Measurements from ENCODE around the gene BDP1.
"Not testable (repeated sequence)": the region's sequence is repeated elsewhere in the genome, so short reads cannot be mapped to it uniquely, and the experiment has no call there.

The BDP1 gene, protein sequence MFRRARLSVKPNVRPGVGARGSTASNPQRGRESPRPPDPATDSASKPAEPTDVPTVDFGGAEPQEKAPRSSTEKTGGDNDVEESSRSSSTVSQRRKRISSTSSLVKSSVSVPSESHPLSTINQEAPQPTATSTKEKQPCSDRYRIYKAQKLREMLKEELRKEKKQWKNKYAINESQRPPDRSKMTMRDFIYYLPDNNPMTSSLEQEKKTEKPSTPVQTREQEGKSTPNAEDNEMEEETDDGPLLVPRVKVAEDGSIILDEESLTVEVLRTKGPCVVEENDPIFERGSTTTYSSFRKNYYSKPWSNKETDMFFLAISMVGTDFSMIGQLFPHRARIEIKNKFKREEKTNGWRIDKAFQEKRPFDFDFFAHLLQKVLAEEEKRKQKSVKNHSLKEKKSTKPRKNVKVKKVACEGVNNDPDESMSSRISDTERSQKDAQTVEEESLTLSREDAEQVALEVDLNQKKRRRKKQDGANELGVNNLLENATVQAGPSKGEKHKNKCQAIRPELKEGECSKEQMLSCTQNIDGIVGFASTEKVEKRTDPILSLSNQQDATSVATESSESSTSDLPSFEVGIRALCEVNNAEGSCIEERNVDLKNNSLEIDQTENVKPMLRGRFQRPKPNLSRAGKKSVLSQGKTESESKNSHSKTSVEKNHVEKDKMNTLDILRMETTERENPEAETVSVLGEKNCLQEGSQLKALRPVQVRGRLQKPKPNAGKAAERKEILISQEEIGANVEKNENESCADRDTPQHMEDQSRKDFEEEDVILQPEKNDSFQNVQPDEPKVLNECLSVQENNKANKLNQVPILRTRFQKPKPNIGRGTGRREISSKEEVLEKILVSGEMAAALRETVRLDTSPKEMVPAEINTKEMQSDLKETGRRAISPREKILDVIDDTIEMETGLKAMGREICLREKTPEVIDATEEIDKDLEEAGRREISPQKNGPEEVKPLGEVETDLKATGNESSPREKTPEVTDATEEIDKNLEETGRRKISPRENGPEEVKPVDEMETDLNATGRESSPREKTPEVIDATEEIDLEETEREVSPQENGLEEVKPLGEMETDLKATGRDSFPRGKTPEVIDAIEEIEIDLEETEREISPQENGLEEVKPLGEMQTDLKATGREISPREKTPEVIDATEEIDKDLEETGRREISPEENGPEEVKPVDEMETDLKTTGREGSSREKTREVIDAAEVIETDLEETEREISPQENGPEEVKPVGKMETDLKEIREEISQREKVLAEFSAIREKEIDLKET (N-terminal part only)

DNA sequence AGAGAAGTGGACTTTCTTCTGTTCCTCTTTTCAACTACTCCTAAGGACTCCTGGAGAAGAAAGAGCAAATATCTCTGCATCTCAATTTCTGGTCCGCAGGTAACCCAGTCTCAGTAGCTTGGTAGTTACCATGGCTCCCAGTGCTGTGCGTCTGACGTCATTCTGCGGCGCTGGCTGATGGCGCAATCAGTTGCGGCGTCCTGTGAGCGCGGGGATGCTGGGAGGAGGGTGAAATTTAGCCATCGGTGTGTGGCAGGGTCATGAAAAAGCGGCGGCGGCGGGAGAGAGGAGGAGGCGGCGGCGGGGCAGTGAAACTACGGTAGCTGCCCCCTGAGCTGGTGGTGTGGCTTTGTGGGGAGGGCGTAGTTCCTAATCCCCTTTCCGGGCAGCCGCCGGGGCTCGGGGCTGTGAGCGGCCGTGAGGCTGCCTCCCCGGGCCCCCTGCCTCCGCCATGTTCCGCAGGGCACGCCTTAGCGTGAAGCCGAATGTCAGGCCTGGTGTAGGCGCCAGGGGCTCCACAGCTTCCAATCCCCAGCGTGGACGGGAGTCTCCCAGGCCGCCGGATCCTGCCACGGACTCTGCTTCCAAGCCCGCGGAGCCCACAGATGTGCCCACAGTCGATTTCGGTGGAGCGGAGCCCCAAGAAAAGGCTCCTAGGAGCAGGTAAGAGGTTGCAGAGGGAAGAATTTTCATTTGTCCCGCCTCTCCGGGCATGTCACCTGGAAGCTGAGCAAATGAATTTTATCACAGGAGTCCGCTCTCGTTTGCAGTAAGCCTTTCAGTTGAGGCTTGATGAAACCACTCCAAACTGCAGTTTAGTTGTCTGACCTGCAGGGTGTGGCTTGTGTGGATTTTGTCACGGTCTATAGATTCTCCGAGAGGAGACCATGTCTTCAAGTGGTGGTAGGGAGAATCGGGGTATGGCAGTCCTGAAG lies at the start of gene BDP1:
TSS of gene BDP1 (plus strand) at position 225 of the 935 bp plus-strand sequence. CDS start at position 452, 227 bp downstream.
- in situ Hi-C loops (cut with MboI; ENCODE audit: low sequenced_read_pairs): no loop called here

DNA sequence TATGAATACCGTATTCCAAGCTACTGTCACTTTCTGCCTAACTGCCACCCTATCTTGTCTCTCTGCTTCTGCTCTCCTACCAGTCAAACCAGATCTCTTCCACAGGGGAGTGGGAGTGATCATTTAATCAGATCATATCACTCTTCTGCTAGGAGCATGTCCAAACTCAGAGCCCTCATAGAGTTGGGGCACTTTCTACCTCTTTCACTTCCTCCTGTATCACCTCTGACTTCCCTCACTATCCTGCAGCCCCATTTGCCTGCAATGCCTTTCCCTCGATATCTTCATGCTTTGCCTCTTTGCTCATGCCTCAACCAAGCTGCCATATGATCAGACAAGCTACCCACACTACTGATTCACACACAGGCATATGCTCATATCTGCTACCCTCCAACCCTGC lies 45.4 kb upstream of the BDP1 start:
- in situ Hi-C loops (cut with MboI; ENCODE audit: low sequenced_read_pairs): not testable (repeated sequence)

DNA sequence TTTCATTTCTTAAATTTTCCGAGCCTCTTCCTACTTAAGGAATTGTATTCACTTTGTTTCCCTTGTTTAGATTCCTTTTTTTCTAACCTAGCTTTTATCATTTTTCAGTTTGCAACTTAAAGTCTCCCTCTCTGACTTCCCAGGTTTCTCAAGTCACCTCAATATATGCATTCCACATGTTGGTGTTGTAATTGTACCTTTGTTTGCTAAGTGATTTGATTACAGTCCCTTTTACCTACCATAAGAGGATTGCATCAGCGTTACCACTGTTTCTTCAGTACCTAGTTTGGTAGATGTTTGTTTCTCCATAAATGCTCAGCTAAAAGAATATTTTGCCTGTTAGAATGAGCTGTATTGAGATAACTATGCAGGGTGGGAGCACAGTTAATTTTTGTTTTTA lies 39.8 kb upstream of the BDP1 start:
- in situ Hi-C loops (cut with MboI; ENCODE audit: low sequenced_read_pairs): not testable (repeated sequence)

DNA sequence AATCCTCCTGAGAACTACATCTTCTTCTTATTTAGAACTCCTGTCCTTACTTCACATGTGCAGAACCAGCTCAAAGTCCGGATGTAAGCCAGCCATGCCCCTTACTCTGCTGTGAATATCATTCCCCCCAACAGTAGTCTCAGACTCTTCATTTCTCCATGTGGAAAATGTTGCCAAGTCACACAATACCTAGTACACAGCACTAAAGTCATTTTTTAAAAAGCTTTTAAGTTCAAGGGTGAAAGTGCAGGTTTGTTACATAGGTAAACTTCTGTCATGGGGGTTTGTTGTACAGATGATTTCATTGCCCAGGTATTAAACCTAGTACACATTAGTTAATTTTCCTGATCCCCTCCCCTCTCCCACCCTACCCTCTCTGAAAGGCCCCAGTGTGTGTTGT lies 37.4 kb upstream of the BDP1 start:
- in situ Hi-C loops (cut with MboI; ENCODE audit: low sequenced_read_pairs): not testable (repeated sequence)

DNA sequence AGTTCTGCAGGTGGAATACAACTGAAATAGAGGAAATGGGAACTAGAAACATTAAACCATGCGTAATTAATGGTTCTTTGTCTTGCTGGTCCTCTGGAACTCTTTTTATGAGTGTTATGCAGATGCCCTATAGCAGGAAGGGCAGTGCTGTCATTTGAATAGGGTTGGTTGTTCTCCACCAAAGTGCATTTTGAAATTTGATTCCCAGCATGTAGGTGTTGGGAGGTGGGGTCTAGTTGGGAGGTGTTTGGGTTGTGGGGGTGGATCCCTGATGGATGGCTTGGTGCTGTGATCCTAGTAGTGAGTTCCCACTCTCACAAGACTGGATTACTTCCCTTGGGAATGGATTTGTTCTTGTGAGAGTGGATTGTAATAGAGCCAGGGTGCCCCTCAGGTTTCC lies 34.2 kb upstream of the BDP1 start:
- in situ Hi-C loops (cut with MboI; ENCODE audit: low sequenced_read_pairs): not testable (repeated sequence)

GRCh38 chr5:71423896-71424295 lies 31.6 kb upstream of the BDP1 start:
- in situ Hi-C loops (cut with MboI; ENCODE audit: low sequenced_read_pairs): not testable (repeated sequence)

GRCh38 chr5:71426686-71427474 lies 28.6 kb upstream of the BDP1 start:
- in situ Hi-C loops (cut with MboI; ENCODE audit: low sequenced_read_pairs): not testable (repeated sequence)

- in situ Hi-C loops (cut with MboI; ENCODE audit: low sequenced_read_pairs): not testable (repeated sequence)
Measured at GRCh38 chr5:71432410-71432809, 23.0 kb upstream of the BDP1 start.

GRCh38 chr5:71434825-71435224 lies 20.6 kb upstream of the BDP1 start:
- in situ Hi-C loops (cut with MboI; ENCODE audit: low sequenced_read_pairs): not testable (repeated sequence)

DNA sequence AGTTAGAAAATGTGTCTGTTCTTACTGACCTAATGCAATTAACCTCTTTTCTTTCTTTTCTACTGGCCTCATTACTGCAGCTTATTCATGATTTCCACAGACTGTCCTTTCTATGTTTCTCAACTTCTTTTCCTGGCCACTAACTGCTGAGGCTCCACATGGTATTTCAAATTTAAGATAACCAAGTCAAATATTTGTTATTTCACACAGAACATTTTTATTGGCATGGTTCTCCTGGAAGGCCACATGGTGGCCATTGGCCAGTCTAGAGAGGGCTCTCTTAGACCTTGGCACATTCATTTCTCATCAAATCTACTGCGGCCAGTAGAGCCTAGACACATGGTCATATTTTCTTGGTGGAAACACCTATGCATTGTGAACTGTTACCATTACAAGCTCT lies 13.9 kb upstream of the BDP1 start:
- in situ Hi-C loops (cut with MboI; ENCODE audit: low sequenced_read_pairs): not testable (repeated sequence)

- in situ Hi-C loops (cut with MboI; ENCODE audit: low sequenced_read_pairs): not testable (repeated sequence)
Measured at GRCh38 chr5:71443891-71444290, 11.6 kb upstream of the BDP1 start.

DNA sequence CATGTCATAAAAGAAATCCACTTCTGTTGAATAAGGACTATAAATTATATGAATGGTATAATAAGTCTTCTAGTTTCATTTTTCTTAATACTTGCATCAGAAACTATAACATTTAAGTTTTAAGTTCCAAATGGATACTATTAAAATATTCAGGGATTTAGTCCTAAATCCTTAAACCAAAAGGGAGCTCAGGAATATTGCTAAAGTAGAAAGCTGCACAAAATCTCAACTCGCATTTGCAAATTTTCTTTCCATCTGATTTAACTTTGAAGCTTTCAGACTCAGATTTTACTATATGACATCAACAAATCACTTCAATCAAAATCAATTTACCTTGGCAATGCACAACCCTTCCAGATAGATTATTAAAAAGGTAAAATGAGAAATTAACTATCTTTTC lies 10.4 kb upstream of the BDP1 start:
- in situ Hi-C loops (cut with MboI; ENCODE audit: low sequenced_read_pairs): not testable (repeated sequence)

DNA sequence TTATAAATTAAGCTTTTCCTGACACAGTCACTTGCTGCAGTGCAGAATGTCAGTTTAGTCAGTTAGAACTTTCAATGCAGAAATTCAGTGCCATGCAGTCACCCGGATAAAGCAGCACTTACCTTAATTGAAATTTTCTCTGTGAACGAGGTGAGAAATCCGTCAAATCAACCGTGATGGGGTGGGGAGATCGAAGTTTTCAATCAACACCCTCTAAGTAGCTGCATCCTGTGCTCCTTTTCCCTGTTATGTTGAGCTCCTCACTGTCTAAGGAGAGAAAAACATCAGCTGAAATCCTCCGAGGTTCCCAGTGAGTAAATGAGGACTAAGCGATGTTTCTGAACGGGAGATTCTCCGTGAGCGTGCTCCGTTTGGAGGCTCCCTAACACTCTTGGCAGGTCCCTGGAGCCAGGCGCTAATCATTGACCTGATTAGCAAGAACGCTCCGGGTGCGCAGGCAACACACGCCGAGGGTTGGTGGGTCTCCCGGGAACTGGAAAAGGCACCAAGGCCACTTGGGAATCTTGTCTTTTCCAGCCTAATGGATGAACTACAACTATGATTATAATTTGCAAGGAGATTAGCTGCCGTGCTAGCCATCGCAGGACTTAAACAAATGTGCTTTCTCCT lies 9.8 kb upstream of the BDP1 start:
- in situ Hi-C loops (cut with MboI; ENCODE audit: low sequenced_read_pairs): not testable (repeated sequence)

GRCh38 chr5:71446540-71447216 lies 8.8 kb upstream of the BDP1 start:
- in situ Hi-C loops (cut with MboI; ENCODE audit: low sequenced_read_pairs): not testable (repeated sequence)

- in situ Hi-C loops (cut with MboI; ENCODE audit: low sequenced_read_pairs): not testable (repeated sequence)
Measured at GRCh38 chr5:71447218-71447808, 8.1 kb upstream of the BDP1 start.

DNA sequence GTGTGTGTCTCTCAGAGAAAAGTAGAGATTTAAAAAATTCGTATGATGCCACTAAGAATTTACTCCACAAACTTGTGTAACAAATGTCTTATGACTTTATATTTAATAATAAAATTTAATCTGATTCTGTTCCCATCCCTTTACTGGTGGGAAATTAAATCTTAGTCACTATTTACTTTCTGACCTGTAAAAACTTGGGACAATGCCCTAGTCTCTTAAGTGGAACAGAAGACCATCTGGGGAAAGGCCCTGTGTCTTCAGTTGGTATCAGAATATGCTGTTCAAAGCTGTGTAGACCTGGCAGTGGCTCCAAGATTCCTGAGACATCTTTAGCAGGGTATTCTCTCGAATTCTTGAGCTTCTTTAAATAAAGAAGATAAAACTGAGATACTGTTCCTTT lies 2.6 kb upstream of the BDP1 start:
- in situ Hi-C loops (cut with MboI; ENCODE audit: low sequenced_read_pairs): no loop called here

DNA sequence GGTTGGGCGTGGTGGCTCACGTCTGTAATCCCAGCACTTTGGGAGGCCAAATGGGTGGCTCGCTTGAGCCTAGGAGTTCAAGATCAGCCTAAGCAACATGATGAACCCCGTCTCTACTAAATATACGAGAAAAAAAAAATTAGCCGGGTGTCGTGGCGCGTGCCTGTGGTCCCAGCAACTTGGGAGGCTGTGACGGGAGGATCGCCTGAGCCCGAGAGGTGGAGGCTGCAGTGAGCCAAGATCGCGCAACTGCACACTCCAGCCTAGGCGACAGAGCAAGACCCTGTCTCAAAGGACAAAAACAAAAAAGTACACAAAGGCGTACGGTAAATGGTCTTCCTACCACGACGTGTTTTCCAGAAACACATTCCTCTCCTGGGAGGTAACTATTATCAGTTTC lies 538 bp upstream of the BDP1 start:
- in situ Hi-C loops (cut with MboI; ENCODE audit: low sequenced_read_pairs): no loop called here

DNA sequence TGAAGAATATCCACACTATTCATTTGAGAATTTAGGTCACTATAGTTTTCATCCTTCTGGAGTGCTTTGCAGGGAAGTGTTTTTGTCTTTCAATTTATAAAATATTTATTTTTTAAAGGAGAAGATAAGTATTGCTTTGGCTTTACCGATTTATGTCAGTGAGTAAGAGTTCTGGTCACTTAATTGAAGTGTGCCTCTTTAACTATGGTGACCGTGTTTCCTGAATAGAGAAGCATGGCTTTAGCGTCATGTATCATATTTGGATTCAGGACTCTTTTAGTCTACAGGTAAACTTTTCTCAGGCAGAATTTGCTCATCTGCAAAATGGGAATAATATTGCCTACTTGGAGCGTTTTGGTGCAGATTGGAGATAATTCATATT lies 902 bp downstream of the BDP1 start:
- in situ Hi-C loops (cut with MboI; ENCODE audit: low sequenced_read_pairs): no loop called here

Data from HL-60/S4 treated with phorbol 12-myristate 13-acetate at 8.2 ng/mL for 4 days and 3 days (cell line).